ENCODE measurements around the gene KIF1C.

KIF1C gene

GRCh38 chr17:4997302-4998026 is at the start of gene KIF1C, which contains the start of gene INCA1:
Gene KIF1C, plus strand, starts transcription at chr17:4997950. Its CDS starts 2,297 bp downstream, at chr17:5000247.
Gene INCA1, minus strand, starts transcription at chr17:4997522. Its CDS starts 3,085 bp downstream, at chr17:4994437.
- DNase-seq: peak; percentile 94

GRCh38 chr17:4948166-4948930 is 49.4 kb upstream of the KIF1C start, which contains the start of gene PFN1:
Gene PFN1, minus strand, starts transcription at chr17:4948530. Its CDS starts 136 bp downstream, at chr17:4948394.
- DNase-seq: peak; percentile 95

- peak; percentile 90 for DNase-seq
Measured at GRCh38 chr17:4948931-4949320, 48.8 kb upstream of the KIF1C start.

- DNase-seq: peak; percentile 90
Measured at GRCh38 chr17:4949321-4950074, 48.3 kb upstream of the KIF1C start.

- peak; percentile 41 for DNase-seq
Measured at GRCh38 chr17:4950075-4950745, 47.5 kb upstream of the KIF1C start.

GRCh38 chr17:4950746-4951204 is 47.0 kb upstream of the KIF1C start, which contains the start of gene ENO3:
Gene ENO3, plus strand, starts transcription at chr17:4951119. Its CDS starts 711 bp downstream, at chr17:4951830.
- DNase-seq: no peak

- no peak for DNase-seq
Measured at GRCh38 chr17:4951486-4951885, 46.3 kb upstream of the KIF1C start.

- DNase-seq: no peak
Measured at GRCh38 chr17:4953451-4953961, 44.2 kb upstream of the KIF1C start.

GRCh38 chr17:4955091-4955490 is 42.7 kb upstream of the KIF1C start:
- no peak for DNase-seq

GRCh38 chr17:4956493-4957061 is 41.2 kb upstream of the KIF1C start:
- peak; percentile 41 for DNase-seq

GRCh38 chr17:4958102-4958501 is 39.6 kb upstream of the KIF1C start:
- no peak for DNase-seq

GRCh38 chr17:4959261-4959965 is 38.3 kb upstream of the KIF1C start:
- no peak for DNase-seq

- no peak for DNase-seq
Measured at GRCh38 chr17:4960279-4960922, 37.3 kb upstream of the KIF1C start.

GRCh38 chr17:4965311-4965986 is 32.3 kb upstream of the KIF1C start:
- DNase-seq: no peak

GRCh38 chr17:4966844-4967538 is 30.8 kb upstream of the KIF1C start:
- peak; percentile 99 for DNase-seq

GRCh38 chr17:4967539-4968485 is 29.9 kb upstream of the KIF1C start, which contains the start of gene SPAG7:
Gene SPAG7, minus strand, starts transcription at chr17:4967817. Its CDS starts 13 bp downstream, at chr17:4967804.
- DNase-seq: peak; percentile 95

GRCh38 chr17:4968486-4969046 is 29.2 kb upstream of the KIF1C start:
- peak; percentile 38 for DNase-seq

Measured in activated CD4-positive, alpha-beta T cell treated with anti-CD3 and anti-CD28 coated beads, Interleukin-10, Interleukin-2, amounts not matched to agents 100 ng/mL and 50 ng/mL, durations not matched to agents 16 hours and 8 hours (primary cell).